SJCRH30 (cell line): ENCODE results near the gene ZSWIM5. TPM values are rescaled to one million over a fixed set of nuclear protein-coding genes. Genes with fewer than 3 reads are reported as not detected.

Experiments used
- DNase-seq, 2 experiments: peaks; one replicate each; pipeline ENCODE4 v3.0.0-alpha.2; 2015 to 2020
- H3K27ac ChIP-seq: fragments of 250-450 bp; sonication (Bioruptor Pico); 2 replicates; pipeline ENCODE4 v1.5.1; 2020; ENCODE audit warnings: mild to moderate bottlenecking, moderate library complexity
- H3K27me3 ChIP-seq: fragments of 250-450 bp; sonication (Bioruptor Pico); 2 replicates; pipeline ENCODE4 v1.5.1; 2020; ENCODE audit warnings: mild to moderate bottlenecking, moderate library complexity
- H3K36me3 ChIP-seq: fragments of 250-450 bp; sonication (Bioruptor Pico); 2 replicates; pipeline ENCODE4 v1.5.1; 2020; ENCODE audit warnings: mild to moderate bottlenecking, moderate library complexity
- H3K4me1 ChIP-seq: fragments of 250-450 bp; sonication (Bioruptor Pico); 2 replicates; pipeline ENCODE4 v1.5.1; 2020; ENCODE audit warnings: mild to moderate bottlenecking, moderate library complexity
- H3K4me3 ChIP-seq: fragments of 250-450 bp; sonication (Bioruptor Pico); 2 replicates; pipeline ENCODE4 v1.5.1; 2020; ENCODE audit warnings: mild to moderate bottlenecking, moderate library complexity
- H3K9me3 ChIP-seq: fragments of 250-450 bp; sonication (Bioruptor Pico); replicated peaks from 2 replicates; pipeline ENCODE4 v1.5.1; 2020; ENCODE audit warnings: mild to moderate bottlenecking, moderate library complexity
- total RNA-seq: library from RNA; depleted of rRNA; stranded (reverse); fragments of >200 nt; shearing (Covaris generic); gene quantifications from 2 replicates; pipeline ENCODE4 v1.2.3, GENCODE V29; 2014

The ZSWIM5 gene
- total RNA-seq, 1 experiment from 2014 or later: 0.18 TPM

DNA sequence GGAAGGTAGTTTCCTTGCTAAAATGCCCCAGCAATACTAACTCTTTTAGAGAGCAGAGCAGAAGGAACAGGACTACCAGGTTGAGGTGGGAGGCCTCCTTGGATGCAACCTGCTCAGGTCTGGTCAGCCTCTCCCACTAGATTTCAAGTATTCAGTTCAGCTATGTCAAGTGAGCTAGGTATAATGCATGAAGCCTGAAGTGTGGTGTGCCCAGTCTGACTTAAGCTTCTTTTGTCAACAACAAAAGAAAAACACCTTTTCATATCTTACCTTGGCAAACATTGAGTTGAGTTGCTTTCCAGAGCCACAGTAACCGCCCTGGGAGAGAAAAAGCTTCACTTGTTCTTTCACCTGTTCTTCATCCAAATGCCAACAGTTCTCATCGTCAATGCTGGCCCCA, 146.6 kb downstream of the ZSWIM5 start:
- Histone ChIP-seq H3K27me3 (no peaks in the 10 kb centered on the region), H3K27ac (no peak overlapping the region), H3K9me3 (no peaks in the 10 kb centered on the region), H3K4me1 (no peaks in the 10 kb centered on the region), H3K36me3 (no peaks in the 10 kb centered on the region), H3K4me3 (no peak overlapping the region)
- DNase-seq: no peak

DNA sequence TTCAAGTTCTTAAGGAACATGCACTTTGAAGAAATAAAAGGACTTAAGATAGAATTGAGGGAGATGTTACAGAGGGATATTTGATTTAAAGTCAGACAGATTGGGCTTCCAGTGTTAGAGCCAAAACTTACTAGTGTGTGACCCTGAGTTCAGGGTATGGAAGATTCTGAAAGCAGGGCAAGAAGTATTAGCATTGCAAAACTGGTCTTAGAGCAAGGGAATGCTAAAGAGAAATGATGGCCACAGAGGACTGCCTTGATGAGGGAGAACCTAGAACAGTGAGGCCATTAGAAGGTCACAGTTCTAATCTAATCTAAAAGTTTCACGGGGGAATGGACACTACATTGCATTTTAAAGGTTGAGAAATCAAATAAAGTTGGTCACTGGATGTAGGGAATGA, 148.9 kb downstream of the ZSWIM5 start:
- H3K27ac ChIP-seq: no peak overlapping the region
- no peaks in the 10 kb centered on the region for H3K27me3 ChIP-seq
- no peak overlapping the region for H3K4me3 ChIP-seq
- no peak for DNase-seq
- H3K9me3 ChIP-seq: no peaks in the 10 kb centered on the region
- H3K36me3 ChIP-seq: no peaks in the 10 kb centered on the region
- H3K4me1 ChIP-seq: no peaks in the 10 kb centered on the region

DNA sequence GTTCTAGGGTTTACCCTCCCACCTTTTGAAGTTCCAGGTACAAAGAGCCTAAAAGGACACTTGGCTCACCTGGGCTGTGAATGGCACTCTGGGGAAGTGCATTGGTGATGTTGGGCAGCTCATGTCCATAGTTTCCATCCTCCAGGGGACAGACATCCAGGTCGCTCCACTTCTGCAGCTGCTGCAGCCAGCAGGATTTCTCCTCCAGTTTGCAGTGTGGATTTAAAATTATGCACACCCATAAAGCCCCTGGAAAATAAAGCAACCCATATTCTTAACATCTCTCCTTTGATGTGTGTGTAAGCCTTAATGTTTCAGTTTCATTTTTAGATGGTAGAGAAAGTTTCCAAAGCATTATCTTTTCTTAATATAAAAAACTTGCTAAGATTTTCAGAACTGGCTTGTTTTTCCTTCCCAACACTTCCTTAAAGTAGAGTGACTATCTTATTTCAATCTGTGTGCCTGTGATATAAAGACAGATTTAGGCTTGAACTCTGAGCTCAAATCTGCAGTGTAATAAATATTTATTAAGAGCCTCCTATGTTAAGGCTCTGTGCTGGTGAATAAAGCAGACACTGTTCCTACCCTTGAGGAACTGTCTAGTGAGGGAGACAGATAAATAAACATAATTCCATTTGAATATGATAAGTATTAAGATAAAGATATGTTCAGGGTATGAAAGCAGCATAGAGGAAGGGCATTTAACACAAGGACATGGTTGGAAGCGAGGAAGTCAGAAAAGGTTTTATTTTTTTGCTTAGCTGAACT, 155.2 kb downstream of the ZSWIM5 start:
- Histone ChIP-seq H3K27me3 (0 out of 2 replicates have a peak, but pooled peaks cover 4% of the 10 kb centered on the region), H3K4me1 (no peaks in the 10 kb centered on the region), H3K27ac (no peak overlapping the region), H3K4me3 (no peak overlapping the region), H3K9me3 (no peaks in the 10 kb centered on the region), H3K36me3 (no peaks in the 10 kb centered on the region)
- DNase-seq: no peak

DNA sequence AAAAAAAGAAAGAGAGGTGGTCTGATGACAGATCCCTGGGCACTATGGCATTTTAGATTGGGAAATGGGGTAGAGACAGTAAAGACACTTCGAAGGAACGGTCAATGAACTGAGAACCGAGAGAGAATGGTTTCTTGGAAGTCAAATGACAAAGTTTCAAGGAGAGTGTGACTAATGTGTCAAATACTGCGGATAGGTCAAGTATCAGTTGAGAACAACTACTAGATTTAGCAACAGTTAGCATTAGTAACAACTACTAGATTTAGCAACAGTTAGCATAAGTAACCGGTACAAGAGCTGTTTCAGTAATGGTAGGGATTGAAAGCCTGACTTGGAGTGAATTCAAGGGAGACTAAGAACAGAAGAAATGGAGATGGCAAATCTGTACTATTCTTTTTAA, 159.4 kb downstream of the ZSWIM5 start:
- DNase-seq: no peak
- Histone ChIP-seq H3K4me3 (no peak overlapping the region), H3K27ac (no peak overlapping the region), H3K4me1 (no peaks in the 10 kb centered on the region), H3K36me3 (no peaks in the 10 kb centered on the region), H3K9me3 (no peaks in the 10 kb centered on the region), H3K27me3 (0 out of 2 replicates have a peak, but pooled peaks cover under 1% of the 10 kb centered on the region)

DNA sequence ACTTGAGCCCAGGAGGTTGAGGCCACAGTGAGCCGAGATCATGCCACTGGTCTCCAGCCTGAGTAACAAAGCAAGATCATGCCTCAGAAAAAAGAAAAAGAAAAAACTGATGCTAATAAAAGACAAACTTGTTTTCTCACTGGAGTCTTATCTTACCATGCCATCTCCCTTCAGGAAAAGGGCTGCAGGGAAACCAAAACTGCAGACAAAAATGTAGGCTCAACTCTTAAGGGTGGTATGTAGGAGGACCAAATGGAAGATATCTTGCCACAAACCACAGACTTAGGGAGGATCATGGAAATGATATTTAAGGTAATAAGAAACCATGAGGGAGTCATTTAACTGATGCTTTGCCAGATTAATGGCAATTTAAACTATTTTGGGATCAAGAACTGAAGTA, 161.5 kb downstream of the ZSWIM5 start:
- Histone ChIP-seq H3K4me1 (no peaks in the 10 kb centered on the region), H3K9me3 (no peaks in the 10 kb centered on the region), H3K27ac (no peak overlapping the region), H3K27me3 (no peaks in the 10 kb centered on the region), H3K36me3 (no peaks in the 10 kb centered on the region), H3K4me3 (no peak overlapping the region)
- no peak for DNase-seq

GRCh38 chr1:45043094-45043493, 163.3 kb downstream of the ZSWIM5 start:
- H3K9me3 ChIP-seq: no peaks in the 10 kb centered on the region
- H3K27ac ChIP-seq: no peak overlapping the region
- no peaks in the 10 kb centered on the region for H3K36me3 ChIP-seq
- no peaks in the 10 kb centered on the region for H3K4me1 ChIP-seq
- H3K27me3 ChIP-seq: no peaks in the 10 kb centered on the region
- DNase-seq: no peak
- H3K4me3 ChIP-seq: no peak overlapping the region

- H3K27ac ChIP-seq: no peak overlapping the region
- DNase-seq: no peak
- H3K27me3 ChIP-seq: no peaks in the 10 kb centered on the region
- no peak overlapping the region for H3K4me3 ChIP-seq
- no peaks in the 10 kb centered on the region for H3K4me1 ChIP-seq
- no peaks in the 10 kb centered on the region for H3K9me3 ChIP-seq
- H3K36me3 ChIP-seq: no peaks in the 10 kb centered on the region
Observed at GRCh38 chr1:45040297-45040696, 166.1 kb downstream of the ZSWIM5 start.

DNA sequence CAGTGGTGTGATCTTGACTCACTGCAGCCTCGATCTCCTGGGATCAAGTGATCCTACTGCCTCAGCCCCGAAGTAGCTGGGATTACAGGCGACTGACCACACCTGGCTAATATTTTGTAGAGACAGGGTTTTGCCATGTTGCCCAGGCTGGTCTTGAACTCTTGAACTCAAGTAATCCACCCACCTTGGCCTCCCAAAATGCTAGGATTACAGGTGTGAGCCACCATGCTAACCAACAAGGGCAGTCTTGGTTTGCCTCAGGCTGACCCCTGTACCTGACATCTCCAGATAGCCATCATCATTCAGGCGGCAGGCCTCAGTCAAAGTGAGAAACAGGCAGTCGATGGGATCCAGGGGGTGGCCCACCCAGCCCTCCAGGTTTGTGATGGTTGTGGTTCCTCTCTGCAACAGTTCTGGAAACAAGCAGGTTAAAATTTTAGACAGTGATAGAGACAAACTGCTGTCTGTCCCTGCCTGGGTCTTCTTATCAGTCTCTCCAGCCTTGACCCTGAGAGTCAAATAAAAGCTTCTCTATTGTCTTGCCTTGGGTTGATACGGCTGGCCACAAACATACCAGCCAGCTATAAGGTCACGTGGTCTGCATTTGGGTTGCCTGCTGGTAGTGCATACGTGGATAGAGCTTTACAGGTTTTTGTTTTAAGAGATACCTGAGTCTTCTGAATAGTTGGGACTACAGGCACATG, 167.6 kb downstream of the ZSWIM5 start:
- Histone ChIP-seq H3K4me3 (no peak overlapping the region), H3K27me3 (no peaks in the 10 kb centered on the region), H3K9me3 (no peaks in the 10 kb centered on the region), H3K27ac (no peak overlapping the region), H3K4me1 (no peaks in the 10 kb centered on the region), H3K36me3 (no peaks in the 10 kb centered on the region)
- DNase-seq: no peak

- H3K9me3 ChIP-seq: no peaks in the 10 kb centered on the region
- DNase-seq: no peak
- no peaks in the 10 kb centered on the region for H3K36me3 ChIP-seq
- no peak overlapping the region for H3K4me3 ChIP-seq
- no peak overlapping the region for H3K27ac ChIP-seq
- H3K27me3 ChIP-seq: no peaks in the 10 kb centered on the region
- H3K4me1 ChIP-seq: no peaks in the 10 kb centered on the region
Observed at GRCh38 chr1:45038240-45038639, 168.2 kb downstream of the ZSWIM5 start.

GRCh38 chr1:45037456-45037855, 168.9 kb downstream of the ZSWIM5 start:
- Histone ChIP-seq H3K36me3 (no peaks in the 10 kb centered on the region), H3K27ac (no peak overlapping the region), H3K27me3 (no peaks in the 10 kb centered on the region), H3K4me1 (no peaks in the 10 kb centered on the region), H3K9me3 (no peaks in the 10 kb centered on the region), H3K4me3 (no peak overlapping the region)
- no peak for DNase-seq

DNA sequence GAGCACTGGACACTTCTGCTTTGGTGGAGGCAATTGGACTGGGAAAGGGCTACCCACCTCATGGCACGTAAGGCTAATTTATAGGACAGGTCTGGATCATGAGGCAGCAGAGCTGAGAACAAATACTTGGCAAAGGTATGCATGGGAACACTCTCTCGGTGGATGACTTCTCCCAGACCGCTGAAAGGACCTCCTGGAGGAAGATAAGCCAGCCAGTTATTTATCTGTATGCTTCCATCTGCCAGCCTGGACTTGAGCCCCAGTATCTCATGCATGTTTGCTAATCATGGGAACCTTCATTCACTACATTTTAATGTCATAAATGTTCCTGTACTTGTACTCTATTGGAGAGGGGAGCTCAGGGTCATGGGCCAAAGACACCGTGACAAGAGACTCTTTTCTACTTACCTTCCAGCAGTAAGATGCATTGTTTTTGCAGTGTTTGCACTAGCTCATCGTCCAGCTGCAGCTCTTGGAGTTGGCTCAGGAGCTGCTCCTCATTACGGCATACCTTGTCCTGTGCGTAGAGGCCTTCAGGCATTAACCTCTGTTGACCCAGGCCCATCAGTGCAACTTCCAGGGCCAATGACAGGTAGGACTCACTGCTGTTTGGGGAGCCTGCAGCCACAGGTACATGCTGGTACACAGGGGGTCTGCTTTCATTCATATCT, 170.6 kb downstream of the ZSWIM5 start:
- no peak for DNase-seq
- Histone ChIP-seq H3K36me3 (no peaks in the 10 kb centered on the region), H3K9me3 (no peaks in the 10 kb centered on the region), H3K27me3 (no peaks in the 10 kb centered on the region), H3K4me1 (no peaks in the 10 kb centered on the region), H3K4me3 (no peak overlapping the region), H3K27ac (no peak overlapping the region)

DNA sequence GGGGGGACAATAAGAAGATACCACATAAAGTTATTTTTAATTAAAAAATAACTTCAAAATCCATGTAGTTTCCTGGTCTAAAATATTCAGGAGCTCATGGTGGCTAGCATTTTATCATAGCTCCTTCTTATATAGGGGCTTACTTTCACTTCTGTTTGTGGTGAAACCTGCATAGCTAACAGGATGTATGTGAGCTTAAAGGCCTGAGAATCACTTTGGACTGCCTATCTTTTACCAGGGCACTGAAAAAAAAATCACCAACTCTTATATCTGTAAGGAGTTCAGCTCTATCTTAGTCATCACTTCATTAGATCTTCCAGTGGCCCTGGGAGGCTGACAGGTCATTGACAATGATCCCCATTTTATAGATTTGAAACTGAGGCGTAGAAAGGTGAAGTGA, 173.0 kb downstream of the ZSWIM5 start:
- no peak overlapping the region for H3K4me3 ChIP-seq
- no peaks in the 10 kb centered on the region for H3K27me3 ChIP-seq
- no peaks in the 10 kb centered on the region for H3K9me3 ChIP-seq
- H3K36me3 ChIP-seq: no peaks in the 10 kb centered on the region
- no peak overlapping the region for H3K27ac ChIP-seq
- no peak for DNase-seq
- H3K4me1 ChIP-seq: no peaks in the 10 kb centered on the region

DNA sequence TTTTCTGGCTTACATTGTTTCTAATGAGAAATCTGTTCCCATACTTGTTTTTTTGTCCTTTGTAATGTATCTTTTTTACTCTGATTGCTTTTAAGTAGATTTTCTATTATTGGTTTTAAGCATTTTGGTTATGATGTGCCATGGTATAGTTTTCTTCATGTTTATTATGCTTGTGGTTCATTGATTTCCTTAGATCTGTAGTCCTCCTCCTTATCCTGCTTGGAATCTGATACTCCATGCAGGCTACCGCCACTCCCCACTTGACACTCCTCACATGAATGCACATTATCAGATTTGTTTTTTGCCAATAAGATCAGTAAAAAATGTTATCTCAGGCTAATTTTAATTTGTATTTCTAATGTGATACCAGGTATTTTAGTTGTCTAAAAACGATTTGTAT, 173.6 kb downstream of the ZSWIM5 start:
- no peak for DNase-seq
- H3K9me3 ChIP-seq: no peaks in the 10 kb centered on the region
- no peaks in the 10 kb centered on the region for H3K36me3 ChIP-seq
- H3K27ac ChIP-seq: no peak overlapping the region
- no peaks in the 10 kb centered on the region for H3K4me1 ChIP-seq
- no peak overlapping the region for H3K4me3 ChIP-seq
- no peaks in the 10 kb centered on the region for H3K27me3 ChIP-seq

DNA sequence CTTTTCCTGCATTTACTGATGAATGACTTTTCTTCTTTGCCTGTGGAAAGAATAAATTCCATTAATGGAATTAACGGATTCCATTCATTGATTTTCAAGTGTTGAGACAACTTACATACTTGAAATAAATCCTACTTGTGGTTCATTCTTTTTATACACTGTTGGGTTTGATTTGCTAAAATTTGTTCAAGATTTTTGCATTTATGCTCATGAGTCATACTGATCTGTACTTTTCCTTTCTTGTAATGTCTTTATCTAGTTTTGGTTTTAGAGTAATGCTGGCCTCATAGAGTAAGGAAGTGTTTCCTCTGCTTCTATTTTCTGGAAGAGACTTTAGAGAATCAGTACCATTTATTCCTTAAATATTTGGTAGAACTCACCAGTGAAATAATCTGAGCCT, 180.0 kb downstream of the ZSWIM5 start:
- Histone ChIP-seq H3K4me3 (no peak overlapping the region), H3K36me3 (no peaks in the 10 kb centered on the region), H3K27me3 (0 out of 2 replicates have a peak, but pooled peaks cover 2% of the 10 kb centered on the region), H3K9me3 (0 out of 2 replicates have a peak, but pooled peaks cover 4% of the 10 kb centered on the region), H3K27ac (no peak overlapping the region), H3K4me1 (no peaks in the 10 kb centered on the region)
- no peak for DNase-seq

- 0 out of 2 replicates have a peak, but pooled peaks cover 5% of the 10 kb centered on the region for H3K27me3 ChIP-seq
Observed at GRCh38 chr1:45023663-45024062, 182.7 kb downstream of the ZSWIM5 start.

More at GRCh38 chr1:45023663-45024062, 182.7 kb downstream of the ZSWIM5 start:
- no peak overlapping the region for H3K4me3 ChIP-seq
- no peak overlapping the region for H3K27ac ChIP-seq
- no peak for DNase-seq
- no peaks in the 10 kb centered on the region for H3K4me1 ChIP-seq
- no peaks in the 10 kb centered on the region for H3K36me3 ChIP-seq
- H3K9me3 ChIP-seq: 0 out of 2 replicates have a peak, but pooled peaks cover 4% of the 10 kb centered on the region
